Measurements from ENCODE around the gene BOD1.

GRCh38 chr5:173634465-173634983 is 18.1 kb upstream of the BOD1 start:
- TF ChIP-seq, protein P1, sequence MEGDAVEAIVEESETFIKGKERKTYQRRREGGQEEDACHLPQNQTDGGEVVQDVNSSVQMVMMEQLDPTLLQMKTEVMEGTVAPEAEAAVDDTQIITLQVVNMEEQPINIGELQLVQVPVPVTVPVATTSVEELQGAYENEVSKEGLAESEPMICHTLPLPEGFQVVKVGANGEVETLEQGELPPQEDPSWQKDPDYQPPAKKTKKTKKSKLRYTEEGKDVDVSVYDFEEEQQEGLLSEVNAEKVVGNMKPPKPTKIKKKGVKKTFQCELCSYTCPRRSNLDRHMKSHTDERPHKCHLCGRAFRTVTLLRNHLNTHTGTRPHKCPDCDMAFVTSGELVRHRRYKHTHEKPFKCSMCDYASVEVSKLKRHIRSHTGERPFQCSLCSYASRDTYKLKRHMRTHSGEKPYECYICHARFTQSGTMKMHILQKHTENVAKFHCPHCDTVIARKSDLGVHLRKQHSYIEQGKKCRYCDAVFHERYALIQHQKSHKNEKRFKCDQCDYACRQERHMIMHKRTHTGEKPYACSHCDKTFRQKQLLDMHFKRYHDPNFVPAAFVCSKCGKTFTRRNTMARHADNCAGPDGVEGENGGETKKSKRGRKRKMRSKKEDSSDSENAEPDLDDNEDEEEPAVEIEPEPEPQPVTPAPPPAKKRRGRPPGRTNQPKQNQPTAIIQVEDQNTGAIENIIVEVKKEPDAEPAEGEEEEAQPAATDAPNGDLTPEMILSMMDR (IDR thresholded peaks at IDR 0.05; ENCODE audit: insufficient read depth, low read length): no peak
- TF ChIP-seq GABPA (IDR thresholded peaks at IDR 0.05; ENCODE audit: low read depth) (no peak), POLR2AphosphoS5 (IDR thresholded peaks at IDR 0.05; ENCODE audit: low read depth) (no peak)

Data from HL-60 (cell line).